GM12891 (cell line): ENCODE results near the gene TIMP1.

Source experiments
- DNase-seq: peaks from one replicate; pipeline ENCODE4 v3.0.0; 2011; ENCODE audit warnings: low spot score; ENCODE audit not compliant: insufficient read length
- FAIRE-seq: peaks from 2 replicates; lab custom pipeline; 2011; peaks lifted over from hg19 to GRCh38; lab: Jason Lieb, UNC
- PAX5 ChIP-seq: IDR thresholded peaks from 2 replicates; pipeline ENCODE4 v1.6.1; 2011; ENCODE audit warnings: low read length, moderate library complexity, mild to moderate bottlenecking; ENCODE audit not compliant: insufficient read depth, severe bottlenecking
- POLR2A ChIP-seq: IDR thresholded peaks from 2 replicates; pipeline ENCODE4 v1.6.1; 2011; ENCODE audit warnings: low read depth, low read length, control low read depth
- POLR2AphosphoS5 ChIP-seq: IDR thresholded peaks from 2 replicates; pipeline ENCODE4 v1.6.1; 2011; ENCODE audit warnings: low read depth, low read length, control low read depth
- POU2F2 ChIP-seq: IDR thresholded peaks from 2 replicates; pipeline ENCODE4 v1.6.1; 2011; ENCODE audit warnings: low read depth, mild to moderate bottlenecking, control low read depth, low read length, moderate library complexity
- SPI1 ChIP-seq: IDR thresholded peaks from 2 replicates; pipeline ENCODE4 v1.6.1; 2011; ENCODE audit warnings: low read depth, low read length, control low read depth
- TAF1 ChIP-seq: IDR thresholded peaks from 2 replicates; pipeline ENCODE4 v1.6.1; 2011; ENCODE audit warnings: low read depth, low read length, control low read depth

Gene TIMP1

DNA sequence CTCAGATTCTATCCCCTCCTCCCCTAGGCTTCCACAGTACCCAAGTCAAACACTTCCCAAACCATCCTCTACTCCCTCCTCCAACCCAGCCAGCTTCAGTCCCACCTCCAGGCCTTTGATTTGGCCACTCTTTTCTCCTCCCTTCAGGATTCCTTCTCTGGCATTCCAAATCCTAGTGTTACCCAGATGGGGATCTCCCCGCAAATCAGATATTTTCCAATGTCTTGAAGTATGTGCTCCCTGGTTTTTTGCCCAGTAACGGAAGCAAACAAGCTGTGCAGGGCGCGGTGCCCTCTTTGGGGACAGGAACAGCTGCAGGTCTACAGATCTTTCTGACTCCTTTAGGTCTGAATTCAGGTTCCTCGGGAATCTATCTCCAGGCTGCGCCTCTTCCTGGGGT is 39.6 kb downstream of the TIMP1 start:
- TF ChIP-seq POLR2AphosphoS5, result no peak
- TF ChIP-seq TAF1, result no peak
- TF ChIP-seq PAX5, result no peak
- no peak for TF ChIP-seq SPI1
- TF ChIP-seq POLR2A, result no peak
- TF ChIP-seq POU2F2, result no peak
- DNase-seq, result no peak
- FAIRE-seq, result no peak

DNA sequence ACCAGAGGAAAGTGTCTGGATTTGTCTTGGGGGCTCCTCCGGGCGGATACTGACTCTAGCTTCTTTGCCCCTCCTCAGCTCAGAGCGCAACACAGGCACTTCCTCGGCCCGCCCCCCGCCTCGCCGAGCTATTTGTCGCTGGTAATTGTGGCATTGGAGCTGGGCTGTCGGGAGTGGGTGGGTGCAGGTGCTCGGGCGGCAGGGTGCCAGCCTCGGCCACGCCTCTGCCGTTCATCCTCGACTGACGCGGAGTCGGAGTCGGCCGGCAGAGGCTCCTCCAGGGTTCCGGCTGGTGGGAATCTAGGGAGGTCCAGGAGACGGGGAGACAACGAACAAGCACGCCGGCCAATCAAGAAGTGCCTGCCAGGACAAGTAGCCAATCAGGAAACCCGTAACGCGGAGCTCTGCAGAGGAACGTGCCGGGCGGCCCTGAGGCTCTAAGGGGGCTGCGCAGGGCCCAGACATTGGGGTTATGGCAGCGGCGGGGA is 41.3 kb downstream of the TIMP1 start:
- FAIRE-seq (no peak), DNase-seq (no peak)
- TF ChIP-seq PAX5 (no peak), POU2F2 (no peak), TAF1 (no peak), SPI1 (no peak)

DNA sequence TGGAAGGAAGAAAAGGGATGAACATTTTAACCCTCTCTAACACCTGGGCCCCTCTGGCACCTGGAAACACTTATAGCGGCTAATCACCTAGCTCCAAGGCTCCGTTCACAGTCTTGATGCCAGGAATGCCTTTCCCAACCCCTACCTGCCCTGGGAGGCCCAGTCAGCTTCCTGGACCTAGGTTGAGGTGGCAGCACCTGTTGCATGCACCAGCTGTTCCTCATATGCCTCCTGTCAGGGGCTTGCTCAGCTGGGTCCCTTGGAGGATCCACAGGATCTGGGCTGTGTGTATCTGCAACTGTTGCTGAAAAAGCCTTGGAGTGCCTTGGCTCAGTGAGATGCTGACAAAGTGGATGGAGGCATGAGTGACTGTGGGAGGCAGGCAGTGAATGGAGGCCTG is 43.1 kb downstream of the TIMP1 start:
- TF ChIP-seq TAF1 (no peak), PAX5 (no peak), POLR2AphosphoS5 (no peak), SPI1 (no peak), POLR2A (no peak), POU2F2 (no peak)
- DNase-seq (no peak), FAIRE-seq (no peak)

DNA sequence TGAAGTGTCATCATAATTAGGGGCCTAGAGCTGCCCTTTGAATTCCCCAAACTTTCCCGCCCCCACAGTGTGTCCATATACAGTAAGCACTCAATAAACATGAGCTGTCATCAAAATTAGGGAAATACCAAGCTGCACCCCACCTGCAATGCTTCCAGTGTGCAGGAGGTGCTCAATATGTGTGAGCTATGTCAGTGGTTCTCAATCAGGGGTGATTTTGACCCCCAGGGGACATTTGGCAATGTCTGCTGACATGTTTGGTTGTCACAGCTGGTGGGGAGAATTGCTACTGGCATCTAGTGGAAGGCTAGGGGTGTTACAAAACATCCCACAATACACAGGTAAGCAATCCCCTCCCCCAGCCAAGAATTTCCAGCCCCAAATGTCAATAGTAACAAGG is 46.7 kb downstream of the TIMP1 start:
- no peak; the same call in 1 of the 2 replicates for TF ChIP-seq POLR2A
- TF ChIP-seq TAF1, result no peak
- FAIRE-seq (peak; percentile 97), DNase-seq (no peak)

DNA sequence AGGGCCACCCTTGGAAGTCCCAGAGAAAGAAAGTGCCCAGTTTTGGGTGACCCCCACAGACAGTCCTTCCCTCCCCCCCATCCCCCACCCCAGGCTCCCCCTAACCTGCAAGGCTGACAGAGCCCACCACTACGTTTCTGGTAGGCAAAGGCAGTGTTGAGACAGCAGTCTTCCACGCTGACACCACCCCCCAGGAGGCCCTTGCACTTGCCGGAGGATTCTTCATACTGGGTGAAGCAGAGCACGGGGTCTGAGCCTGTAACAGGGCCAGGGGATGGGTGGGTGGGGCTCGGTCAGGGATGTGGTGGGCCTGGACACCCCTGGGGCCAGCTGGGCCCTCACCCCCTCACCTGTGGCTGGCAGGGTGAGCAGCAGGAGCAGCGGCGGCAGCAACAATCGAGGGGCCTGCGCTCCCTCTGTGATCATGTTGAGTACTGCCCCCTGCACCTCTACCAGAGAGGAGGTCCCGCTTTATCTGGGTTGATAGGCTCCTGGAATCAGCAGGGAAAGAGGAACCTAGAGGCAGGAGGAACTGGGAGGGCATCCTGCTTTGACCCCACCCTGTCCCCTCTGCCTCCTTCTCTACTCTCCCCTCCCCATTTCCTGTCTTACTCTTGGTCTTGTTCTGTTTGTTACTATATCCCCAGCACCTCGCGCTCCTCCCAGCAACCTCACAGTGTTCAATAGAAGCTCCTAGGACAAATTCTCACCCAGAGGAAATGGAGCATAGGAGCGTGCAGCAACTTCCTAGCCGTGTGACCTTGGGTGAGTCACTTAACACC is 47.4 kb downstream of the TIMP1 start, which contains the start of gene CFP:
TSS of gene CFP (minus strand) at position 512 of the 782 bp plus-strand sequence. CDS start at position 426, 86 bp downstream.
- TF ChIP-seq POLR2AphosphoS5, result 0 out of 2 replicates have a peak, but pooled peaks have one; percentile 10
- no peak for TF ChIP-seq TAF1
- no peak for TF ChIP-seq POLR2A
- TF ChIP-seq POU2F2, result no peak
- TF ChIP-seq SPI1, result peak; percentile 51
- DNase-seq (no peak), FAIRE-seq (no peak)

DNA sequence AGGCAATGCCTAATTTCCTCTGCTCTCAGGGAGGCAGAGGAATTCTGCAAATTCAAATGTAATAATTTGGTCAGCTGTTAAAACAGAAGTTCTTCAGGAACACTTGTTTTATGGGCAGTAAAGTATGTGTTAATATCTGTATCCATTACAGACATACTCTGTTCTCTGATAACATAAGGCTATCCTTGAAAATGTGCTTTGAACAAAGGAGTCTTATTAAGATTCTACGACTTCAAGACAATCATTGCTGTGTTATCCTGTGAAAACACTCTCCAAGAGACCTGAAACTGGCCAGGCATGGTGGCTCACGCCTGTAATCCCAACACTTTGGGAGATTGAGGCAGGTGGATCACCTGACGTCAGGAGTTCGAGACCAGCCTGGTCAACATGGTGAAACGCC is 49.4 kb downstream of the TIMP1 start:
- no peak for TF ChIP-seq POLR2AphosphoS5
- no peak for TF ChIP-seq TAF1
- TF ChIP-seq POLR2A, result no peak
- no peak for TF ChIP-seq PAX5
- no peak for TF ChIP-seq POU2F2
- no peak for TF ChIP-seq SPI1
- DNase-seq, result no peak
- FAIRE-seq, result no peak

DNA sequence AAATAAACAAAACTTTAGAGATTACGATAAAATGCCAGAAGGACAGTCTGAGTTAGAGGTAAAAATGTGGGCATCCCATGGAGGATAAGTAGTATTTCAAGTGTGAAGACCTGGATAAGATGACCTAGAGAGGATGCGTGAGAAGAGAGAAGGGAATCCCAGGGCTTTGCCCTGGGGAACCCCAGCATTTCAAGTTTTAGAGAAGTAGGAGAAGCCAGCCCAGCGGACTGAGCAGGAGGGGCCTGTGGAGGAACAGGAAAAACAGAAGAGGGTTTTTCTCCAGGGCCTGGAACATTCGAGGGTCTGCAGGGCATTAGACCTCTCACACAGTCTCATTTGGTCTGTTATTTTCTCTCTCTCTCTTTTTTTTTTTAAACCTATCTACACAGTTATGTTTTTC is 50.4 kb downstream of the TIMP1 start:
- FAIRE-seq (no peak), DNase-seq (no peak)
- TF ChIP-seq SPI1 (peak; percentile 22), POLR2AphosphoS5 (no peak)

DNA sequence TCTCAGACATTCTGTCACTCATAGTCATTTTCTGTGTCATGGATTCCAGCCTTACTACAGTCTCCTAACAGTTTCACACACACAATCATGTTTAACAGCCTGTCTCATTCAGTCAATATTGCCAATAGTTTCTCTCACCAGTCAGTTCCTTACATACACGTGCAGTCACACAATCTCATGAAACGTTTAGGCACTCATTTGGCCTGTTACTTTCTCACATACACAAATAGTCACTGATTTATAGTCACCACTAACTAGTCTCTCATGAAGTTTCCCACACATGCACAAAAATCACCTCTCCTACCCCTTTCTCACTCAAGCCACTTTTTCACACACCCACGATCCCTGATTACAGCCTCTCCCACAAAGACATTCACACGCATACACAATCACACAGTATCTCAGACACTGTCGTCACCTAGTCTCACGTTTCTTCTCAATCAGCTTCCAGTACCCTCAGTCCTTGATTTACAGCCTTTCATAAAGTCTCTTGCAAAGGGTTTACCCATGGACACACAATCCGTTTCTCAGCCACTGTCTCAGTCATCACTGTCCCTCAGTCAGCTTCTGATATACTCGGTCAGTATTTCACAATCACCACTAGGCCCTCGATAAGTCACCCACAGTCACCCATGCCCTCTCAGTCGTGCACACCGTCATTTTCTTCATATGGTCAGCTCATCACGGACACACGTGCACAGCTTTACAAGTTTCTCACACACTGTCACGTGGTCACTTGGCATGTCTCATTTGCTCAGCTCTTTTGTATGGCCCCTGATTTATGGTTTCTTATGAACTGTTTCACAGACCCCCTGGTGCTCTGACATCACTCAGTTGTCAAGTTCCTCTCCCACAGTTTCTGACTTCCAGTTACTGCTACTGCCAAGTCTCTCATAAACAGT is 51.7 kb downstream of the TIMP1 start:
- TF ChIP-seq POLR2A (peak; percentile 11; the same call in 1 of the 2 replicates), POLR2AphosphoS5 (no peak; the same call in 1 of the 2 replicates)
- peak; percentile 87 for FAIRE-seq
- no peak for DNase-seq

DNA sequence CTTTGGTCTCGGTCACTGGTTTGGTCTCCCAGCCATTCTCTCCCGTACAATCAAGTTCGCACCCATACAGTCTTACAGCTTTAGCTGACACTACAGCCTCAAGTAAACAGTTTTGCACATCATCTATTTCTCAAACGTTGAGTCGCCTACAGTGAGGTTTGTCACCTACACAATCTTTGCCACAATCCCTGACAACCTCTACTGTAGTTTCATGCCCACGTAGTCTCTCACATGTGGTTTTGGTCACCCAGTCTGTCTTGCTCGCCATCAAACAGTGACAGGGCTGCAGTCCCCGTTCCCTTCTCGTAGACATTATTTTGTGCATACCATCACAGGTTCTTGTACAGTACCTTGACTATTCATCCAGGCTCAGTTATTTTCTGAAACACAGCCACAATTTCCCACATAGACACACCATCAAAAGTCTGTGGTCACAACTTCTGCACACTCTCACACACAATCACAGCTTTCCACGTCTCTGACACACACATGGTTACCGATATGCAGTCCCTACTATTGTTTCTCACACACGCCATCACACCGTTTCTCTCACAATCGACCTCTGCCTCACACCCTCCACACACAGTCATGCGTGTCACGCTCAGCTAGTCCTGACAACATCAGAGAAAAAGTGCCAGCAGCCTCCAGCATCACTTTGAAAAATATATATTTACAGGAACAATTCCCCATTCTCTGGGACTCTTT is 52.8 kb downstream of the TIMP1 start:
- TF ChIP-seq SPI1, result no peak
- TF ChIP-seq POU2F2, result no peak
- no peak for TF ChIP-seq TAF1
- no peak for TF ChIP-seq POLR2AphosphoS5
- TF ChIP-seq PAX5, result no peak
- no peak for TF ChIP-seq POLR2A
- FAIRE-seq (peak; percentile 76), DNase-seq (no peak)
